Esophagus muscularis mucosa (tissue), 3 donors: ENCODE results near the gene CLCC1.

Source experiments
- POLR2AphosphoS5 ChIP-seq, 2 donors: sonication (generic); formaldehyde crosslinking; IDR thresholded peaks; one replicate each; pipeline ENCODE4 v1.6.1; 2017; ENCODE audit warnings: antibody characterized with exemption in 2 of 2
- TF ChIP-seq, protein P1 (sequence below), 3 experiments: fragments of 200-600 bp in 2 of 3; fragments of 450-650 bp in 1 of 3; sonication (generic) in 2 of 3; IDR thresholded peaks; one replicate each; pipeline ENCODE4 v1.5.1; 2017 to 2019; ENCODE audit warnings: antibody characterized with exemption in 3 of 3, mild to moderate bottlenecking in 2 of 3, moderate library complexity in 1 of 3

DNA sequence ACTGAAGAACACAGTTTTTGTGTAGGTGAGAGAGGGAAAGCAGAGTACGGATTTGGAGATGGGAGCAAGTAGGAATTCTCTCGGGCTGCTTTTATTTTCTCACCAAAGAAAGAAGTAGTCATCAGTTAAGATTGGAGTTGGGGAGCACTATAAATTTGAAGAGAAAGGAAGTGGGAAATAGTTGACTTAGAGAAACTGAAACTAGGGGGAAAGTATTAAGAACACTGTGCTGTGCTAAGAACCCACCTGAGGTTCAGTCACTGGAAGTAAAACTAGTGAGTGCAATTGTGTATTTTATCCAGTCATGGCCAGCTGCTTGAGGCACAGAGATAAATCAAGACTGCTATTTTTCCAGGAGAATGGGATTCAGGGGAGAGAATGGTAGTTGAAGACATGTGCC, 37.4 kb downstream of the CLCC1 start:
- TF ChIP-seq, protein P1, sequence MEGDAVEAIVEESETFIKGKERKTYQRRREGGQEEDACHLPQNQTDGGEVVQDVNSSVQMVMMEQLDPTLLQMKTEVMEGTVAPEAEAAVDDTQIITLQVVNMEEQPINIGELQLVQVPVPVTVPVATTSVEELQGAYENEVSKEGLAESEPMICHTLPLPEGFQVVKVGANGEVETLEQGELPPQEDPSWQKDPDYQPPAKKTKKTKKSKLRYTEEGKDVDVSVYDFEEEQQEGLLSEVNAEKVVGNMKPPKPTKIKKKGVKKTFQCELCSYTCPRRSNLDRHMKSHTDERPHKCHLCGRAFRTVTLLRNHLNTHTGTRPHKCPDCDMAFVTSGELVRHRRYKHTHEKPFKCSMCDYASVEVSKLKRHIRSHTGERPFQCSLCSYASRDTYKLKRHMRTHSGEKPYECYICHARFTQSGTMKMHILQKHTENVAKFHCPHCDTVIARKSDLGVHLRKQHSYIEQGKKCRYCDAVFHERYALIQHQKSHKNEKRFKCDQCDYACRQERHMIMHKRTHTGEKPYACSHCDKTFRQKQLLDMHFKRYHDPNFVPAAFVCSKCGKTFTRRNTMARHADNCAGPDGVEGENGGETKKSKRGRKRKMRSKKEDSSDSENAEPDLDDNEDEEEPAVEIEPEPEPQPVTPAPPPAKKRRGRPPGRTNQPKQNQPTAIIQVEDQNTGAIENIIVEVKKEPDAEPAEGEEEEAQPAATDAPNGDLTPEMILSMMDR (IDR thresholded peaks at IDR 0.05), result no peak
- no peak for TF ChIP-seq POLR2AphosphoS5 (IDR thresholded peaks at IDR 0.05)
